ENCODE data around the gene SELENOM. TPM values are rescaled to one million over a fixed set of nuclear protein-coding genes. Genes with fewer than 3 reads are reported as not detected.
A peak's percentile ranks its signal among the peaks of the same experiment; 100 is the strongest.

SELENOM gene
- total RNA-seq, 1 donor from 2014 or later = 89.0 TPM

- TF ChIP-seq, protein P1, sequence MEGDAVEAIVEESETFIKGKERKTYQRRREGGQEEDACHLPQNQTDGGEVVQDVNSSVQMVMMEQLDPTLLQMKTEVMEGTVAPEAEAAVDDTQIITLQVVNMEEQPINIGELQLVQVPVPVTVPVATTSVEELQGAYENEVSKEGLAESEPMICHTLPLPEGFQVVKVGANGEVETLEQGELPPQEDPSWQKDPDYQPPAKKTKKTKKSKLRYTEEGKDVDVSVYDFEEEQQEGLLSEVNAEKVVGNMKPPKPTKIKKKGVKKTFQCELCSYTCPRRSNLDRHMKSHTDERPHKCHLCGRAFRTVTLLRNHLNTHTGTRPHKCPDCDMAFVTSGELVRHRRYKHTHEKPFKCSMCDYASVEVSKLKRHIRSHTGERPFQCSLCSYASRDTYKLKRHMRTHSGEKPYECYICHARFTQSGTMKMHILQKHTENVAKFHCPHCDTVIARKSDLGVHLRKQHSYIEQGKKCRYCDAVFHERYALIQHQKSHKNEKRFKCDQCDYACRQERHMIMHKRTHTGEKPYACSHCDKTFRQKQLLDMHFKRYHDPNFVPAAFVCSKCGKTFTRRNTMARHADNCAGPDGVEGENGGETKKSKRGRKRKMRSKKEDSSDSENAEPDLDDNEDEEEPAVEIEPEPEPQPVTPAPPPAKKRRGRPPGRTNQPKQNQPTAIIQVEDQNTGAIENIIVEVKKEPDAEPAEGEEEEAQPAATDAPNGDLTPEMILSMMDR (IDR thresholded peaks at IDR 0.05) = no peak
- H3K9me3 ChIP-seq = no peaks in the 10 kb centered on the region
- intact Hi-C loops (cut with DNase I) = no loop called here
These were observed 26.5 kb upstream of the SELENOM start for GRCh38 chr22:31133911-31134310.

DNA sequence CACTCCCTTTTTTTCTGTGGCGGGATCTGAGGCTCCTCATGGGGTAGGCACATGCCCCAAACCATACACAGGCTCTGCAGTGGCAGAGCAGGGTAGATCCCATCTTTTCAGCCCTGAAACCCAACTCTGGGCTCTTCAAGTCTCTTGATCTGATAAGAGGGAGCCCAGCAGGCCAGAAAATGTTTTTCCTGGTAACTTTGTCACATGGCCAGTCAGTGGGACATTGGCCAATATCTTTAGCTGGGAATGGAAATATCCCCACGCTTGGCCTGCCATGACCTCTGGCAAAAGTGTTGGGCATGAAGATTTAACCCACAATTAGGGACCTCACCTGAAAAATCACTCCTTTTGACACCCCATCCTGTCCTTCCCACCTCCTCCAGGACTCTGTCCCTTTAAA is 23.5 kb upstream of the SELENOM start:
- TF ChIP-seq, protein P1 (IDR thresholded peaks at IDR 0.05) = no peak
- no peak overlapping the region for H3K27ac ChIP-seq
- no peaks in the 10 kb centered on the region for H3K36me3 ChIP-seq
- no peak overlapping the region for H3K4me3 ChIP-seq
- H3K4me1 ChIP-seq = no peaks in the 10 kb centered on the region
- ATAC-seq (peak; percentile 8), DNase-seq (no peak)
- no peaks in the 10 kb centered on the region for H3K9me3 ChIP-seq
- intact Hi-C loops (cut with DNase I) = no loop called here
- no peaks in the 10 kb centered on the region for H3K27me3 ChIP-seq

More at GRCh38 chr22:31133911-31134310, 26.5 kb upstream of the SELENOM start:
- Histone ChIP-seq H3K4me3 (no peak overlapping the region), H3K27me3 (no peaks in the 10 kb centered on the region), H3K27ac (no peak overlapping the region), H3K36me3 (no peaks in the 10 kb centered on the region), H3K4me1 (no peaks in the 10 kb centered on the region)
- no peak for ATAC-seq
- no peak for DNase-seq

DNA sequence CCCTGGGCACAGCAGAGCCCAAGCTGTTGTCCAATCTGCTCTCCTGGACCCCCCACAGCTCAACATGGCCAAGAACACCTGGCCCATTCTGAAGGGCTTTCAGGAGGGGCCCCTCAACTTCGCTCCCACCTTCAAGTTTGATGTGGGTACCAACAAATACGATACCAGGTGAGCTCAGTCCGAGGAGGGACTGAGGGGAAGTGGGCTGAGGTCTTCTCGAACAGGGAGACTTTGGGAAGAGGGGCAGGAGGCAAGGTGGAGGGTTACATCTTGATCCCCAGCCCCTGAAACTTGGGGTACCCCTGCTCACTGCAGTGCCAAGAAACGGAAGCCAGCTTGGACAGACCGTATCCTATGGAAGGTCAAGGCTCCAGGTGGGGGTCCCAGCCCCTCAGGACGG is 20.8 kb upstream of the SELENOM start:
- Histone ChIP-seq H3K4me3 (no peak overlapping the region), H3K9me3 (no peaks in the 10 kb centered on the region), H3K27ac (no peak overlapping the region), H3K4me1 (no peaks in the 10 kb centered on the region), H3K27me3 (no peaks in the 10 kb centered on the region), H3K36me3 (no peaks in the 10 kb centered on the region)
- TF ChIP-seq, protein P1 (IDR thresholded peaks at IDR 0.05) = no peak
- intact Hi-C loops (cut with DNase I) = no loop called here
- ATAC-seq = no peak
- DNase-seq = no peak

DNA sequence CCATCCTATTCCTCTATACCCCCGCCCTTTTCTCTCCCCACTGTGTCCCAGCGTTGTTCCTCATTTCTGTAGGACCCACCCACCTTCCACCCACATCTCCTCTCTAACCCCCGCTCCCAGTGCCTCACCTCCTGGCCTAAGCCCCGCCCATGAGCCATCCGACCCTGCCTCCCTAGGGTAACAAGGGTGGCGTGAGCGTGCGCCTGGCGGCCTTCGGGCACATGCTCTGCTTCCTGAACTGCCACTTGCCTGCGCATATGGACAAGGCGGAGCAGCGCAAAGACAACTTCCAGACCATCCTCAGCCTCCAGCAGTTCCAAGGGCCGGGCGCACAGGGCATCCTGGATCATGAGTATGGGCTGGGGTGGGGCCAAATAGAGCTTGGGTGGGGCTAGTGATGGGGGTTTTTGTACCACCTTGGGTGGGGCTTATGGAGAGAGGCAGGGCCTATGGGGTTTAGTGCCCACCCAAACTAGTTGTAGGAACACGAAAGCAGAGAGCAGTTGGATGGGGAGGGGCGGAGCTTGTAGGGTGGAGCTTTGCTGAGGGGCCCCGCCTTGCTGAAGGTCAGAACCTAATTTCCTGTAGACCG is 19.9 kb upstream of the SELENOM start:
- no peak for DNase-seq
- H3K27ac ChIP-seq = no peak overlapping the region
- no peaks in the 10 kb centered on the region for H3K9me3 ChIP-seq
- no peaks in the 10 kb centered on the region for H3K27me3 ChIP-seq
- H3K4me3 ChIP-seq = no peak overlapping the region
- no peaks in the 10 kb centered on the region for H3K36me3 ChIP-seq
- peaks cover 3% of the 10 kb centered on the region for H3K4me1 ChIP-seq
- intact Hi-C loops (cut with DNase I) = no loop called here
- no peak for ATAC-seq
- TF ChIP-seq, protein P1 (IDR thresholded peaks at IDR 0.05) = no peak

DNA sequence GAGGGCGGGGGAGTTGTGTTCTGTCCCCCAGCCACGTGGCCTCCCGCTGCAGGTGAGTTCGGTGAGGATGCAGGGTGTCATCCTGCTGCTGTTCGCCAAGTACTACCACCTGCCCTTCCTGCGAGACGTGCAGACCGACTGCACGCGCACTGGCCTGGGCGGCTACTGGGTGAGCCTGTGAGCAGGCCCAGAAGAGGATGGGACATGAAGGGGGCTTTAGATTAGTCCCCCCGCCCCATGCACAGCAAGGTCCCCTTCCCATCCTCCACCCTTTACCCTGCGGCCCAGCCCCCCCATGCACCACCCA is 19.5 kb upstream of the SELENOM start:
- ATAC-seq (no peak), DNase-seq (no peak)
- no peak overlapping the region for H3K27ac ChIP-seq
- intact Hi-C loops (cut with DNase I) = no loop called here
- no peaks in the 10 kb centered on the region for H3K27me3 ChIP-seq
- no peak overlapping the region for H3K4me3 ChIP-seq
- peaks cover 3% of the 10 kb centered on the region for H3K4me1 ChIP-seq
- H3K36me3 ChIP-seq = no peaks in the 10 kb centered on the region
- no peaks in the 10 kb centered on the region for H3K9me3 ChIP-seq
- TF ChIP-seq, protein P1 (IDR thresholded peaks at IDR 0.05) = no peak
